Astrocyte (in vitro differentiated cells and primary cell): ENCODE results near the gene B9D1.

Source experiments
- EZH2 ChIP-seq: IDR thresholded peaks from 2 replicates; pipeline ENCODE4 v1.6.1; 2012; ENCODE audit warnings: mild to moderate bottlenecking, low read length, inconsistent platforms; ENCODE audit not compliant: insufficient read depth
- TF ChIP-seq, protein P1 (sequence below): IDR thresholded peaks from 2 replicates; pipeline ENCODE4 v1.5.1; 2011; ENCODE audit warnings: low read depth, mild to moderate bottlenecking, inconsistent platforms, low read length, moderate library complexity; ENCODE audit not compliant: insufficient read depth

DNA sequence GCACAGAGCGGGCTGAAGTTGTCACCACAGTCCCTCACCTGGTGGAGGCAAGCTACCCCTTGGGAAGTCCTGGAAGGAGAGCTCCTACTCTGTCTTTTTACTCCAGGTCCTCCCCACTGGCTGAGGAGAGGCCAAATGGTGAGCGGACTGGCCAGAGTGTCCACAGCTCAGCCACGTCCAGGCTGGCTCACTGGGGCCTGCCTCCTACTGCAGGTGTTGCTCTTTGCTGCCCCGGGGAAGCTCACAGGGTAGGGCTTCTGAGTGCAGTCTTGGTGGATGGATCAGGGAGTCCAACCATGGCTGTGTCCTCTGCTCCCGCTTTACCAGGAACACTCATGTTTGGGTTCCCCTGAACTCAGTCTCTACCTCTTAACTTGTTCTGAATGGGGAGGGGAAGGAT is 2.7 kb downstream of the B9D1 start:
- TF ChIP-seq, protein P1, sequence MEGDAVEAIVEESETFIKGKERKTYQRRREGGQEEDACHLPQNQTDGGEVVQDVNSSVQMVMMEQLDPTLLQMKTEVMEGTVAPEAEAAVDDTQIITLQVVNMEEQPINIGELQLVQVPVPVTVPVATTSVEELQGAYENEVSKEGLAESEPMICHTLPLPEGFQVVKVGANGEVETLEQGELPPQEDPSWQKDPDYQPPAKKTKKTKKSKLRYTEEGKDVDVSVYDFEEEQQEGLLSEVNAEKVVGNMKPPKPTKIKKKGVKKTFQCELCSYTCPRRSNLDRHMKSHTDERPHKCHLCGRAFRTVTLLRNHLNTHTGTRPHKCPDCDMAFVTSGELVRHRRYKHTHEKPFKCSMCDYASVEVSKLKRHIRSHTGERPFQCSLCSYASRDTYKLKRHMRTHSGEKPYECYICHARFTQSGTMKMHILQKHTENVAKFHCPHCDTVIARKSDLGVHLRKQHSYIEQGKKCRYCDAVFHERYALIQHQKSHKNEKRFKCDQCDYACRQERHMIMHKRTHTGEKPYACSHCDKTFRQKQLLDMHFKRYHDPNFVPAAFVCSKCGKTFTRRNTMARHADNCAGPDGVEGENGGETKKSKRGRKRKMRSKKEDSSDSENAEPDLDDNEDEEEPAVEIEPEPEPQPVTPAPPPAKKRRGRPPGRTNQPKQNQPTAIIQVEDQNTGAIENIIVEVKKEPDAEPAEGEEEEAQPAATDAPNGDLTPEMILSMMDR = no peak
- TF ChIP-seq EZH2 = no peak
